Endothelial cell (in vitro differentiated cells): ENCODE results near the gene OTOS. TPM values are rescaled to one million over a fixed set of nuclear protein-coding genes. Genes with fewer than 3 reads are reported as not detected.

Experiments
- DNase-seq: peaks from one replicate; pipeline ENCODE4 v3.0.0; 2021; ENCODE audit warnings: low spot score
- H3K27ac Mint-ChIP-seq: one replicate; pipeline ENCODE4 v1.8.0; 2021; ENCODE audit warnings: mixed read lengths, inconsistent platforms; ENCODE audit not compliant: unreplicated experiment
- H3K27me3 Mint-ChIP-seq: one replicate; pipeline ENCODE4 v1.8.0; 2021; ENCODE audit warnings: mild to moderate bottlenecking, moderate library complexity, mixed read lengths, inconsistent platforms; ENCODE audit not compliant: unreplicated experiment
- H3K36me3 Mint-ChIP-seq: one replicate; pipeline ENCODE4 v1.8.0; 2021; ENCODE audit warnings: mild to moderate bottlenecking, low read depth, mixed read lengths, inconsistent platforms; ENCODE audit not compliant: unreplicated experiment
- H3K4me1 Mint-ChIP-seq: one replicate; pipeline ENCODE4 v1.8.0; 2021; ENCODE audit warnings: mild to moderate bottlenecking, mixed read lengths, inconsistent platforms; ENCODE audit not compliant: unreplicated experiment
- H3K4me3 Mint-ChIP-seq: one replicate; pipeline ENCODE4 v1.8.0; 2021; ENCODE audit warnings: mild to moderate bottlenecking, mixed read lengths, inconsistent platforms; ENCODE audit not compliant: unreplicated experiment
- H3K9me3 Mint-ChIP-seq: one replicate; pipeline ENCODE4 v1.8.0; 2021; ENCODE audit warnings: mixed read lengths, inconsistent platforms; ENCODE audit not compliant: unreplicated experiment
- total RNA-seq: library from RNA; stranded (reverse); fragmentation: NEBNext Ultra II Directional; extraction: Animal tissue kit (Norgen Biotek cat#: 25700); gene quantifications from one replicate; pipeline ENCODE4 v1.2.1, GENCODE V29; 2021; ENCODE audit not compliant: unreplicated experiment
- TF ChIP-seq, protein P1 (sequence below): fragments of 200-600 bp; sonication (generic); IDR thresholded peaks from one replicate; pipeline ENCODE4 v1.5.0; 2021; ENCODE audit warnings: antibody characterized with exemption; ENCODE audit not compliant: unreplicated experiment

Gene OTOS
- total RNA-seq, 1 donor from 2014 or later: not detected

DNA sequence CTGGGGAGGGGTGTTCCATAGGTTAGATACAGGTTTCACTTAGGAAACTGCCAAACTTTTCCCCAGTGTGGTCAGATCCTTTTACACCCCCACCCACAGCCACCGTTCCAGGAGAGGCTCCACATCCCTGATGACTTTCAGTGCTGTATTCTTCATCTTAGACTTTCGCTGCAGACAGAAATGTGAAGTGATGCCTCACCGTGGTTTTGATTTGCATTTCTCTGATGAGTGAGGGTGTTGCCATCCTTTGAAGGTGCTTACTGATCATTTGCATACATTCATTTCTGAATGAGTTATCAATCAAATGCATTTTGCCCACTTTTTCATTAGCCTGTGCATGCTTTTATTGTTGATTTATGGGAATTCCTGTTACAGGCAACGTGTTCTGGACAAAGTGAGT lies 19.3 kb downstream of the OTOS start:
- no peak overlapping the region for H3K27ac Mint-ChIP-seq
- H3K36me3 Mint-ChIP-seq: peaks cover 6% of the 10 kb centered on the region
- no peak overlapping the region for H3K4me3 Mint-ChIP-seq
- TF ChIP-seq, protein P1, sequence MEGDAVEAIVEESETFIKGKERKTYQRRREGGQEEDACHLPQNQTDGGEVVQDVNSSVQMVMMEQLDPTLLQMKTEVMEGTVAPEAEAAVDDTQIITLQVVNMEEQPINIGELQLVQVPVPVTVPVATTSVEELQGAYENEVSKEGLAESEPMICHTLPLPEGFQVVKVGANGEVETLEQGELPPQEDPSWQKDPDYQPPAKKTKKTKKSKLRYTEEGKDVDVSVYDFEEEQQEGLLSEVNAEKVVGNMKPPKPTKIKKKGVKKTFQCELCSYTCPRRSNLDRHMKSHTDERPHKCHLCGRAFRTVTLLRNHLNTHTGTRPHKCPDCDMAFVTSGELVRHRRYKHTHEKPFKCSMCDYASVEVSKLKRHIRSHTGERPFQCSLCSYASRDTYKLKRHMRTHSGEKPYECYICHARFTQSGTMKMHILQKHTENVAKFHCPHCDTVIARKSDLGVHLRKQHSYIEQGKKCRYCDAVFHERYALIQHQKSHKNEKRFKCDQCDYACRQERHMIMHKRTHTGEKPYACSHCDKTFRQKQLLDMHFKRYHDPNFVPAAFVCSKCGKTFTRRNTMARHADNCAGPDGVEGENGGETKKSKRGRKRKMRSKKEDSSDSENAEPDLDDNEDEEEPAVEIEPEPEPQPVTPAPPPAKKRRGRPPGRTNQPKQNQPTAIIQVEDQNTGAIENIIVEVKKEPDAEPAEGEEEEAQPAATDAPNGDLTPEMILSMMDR: no peak
- H3K27me3 Mint-ChIP-seq: no peaks in the 10 kb centered on the region
- H3K9me3 Mint-ChIP-seq: no peaks in the 10 kb centered on the region
- no peaks in the 10 kb centered on the region for H3K4me1 Mint-ChIP-seq
- no peak for DNase-seq

DNA sequence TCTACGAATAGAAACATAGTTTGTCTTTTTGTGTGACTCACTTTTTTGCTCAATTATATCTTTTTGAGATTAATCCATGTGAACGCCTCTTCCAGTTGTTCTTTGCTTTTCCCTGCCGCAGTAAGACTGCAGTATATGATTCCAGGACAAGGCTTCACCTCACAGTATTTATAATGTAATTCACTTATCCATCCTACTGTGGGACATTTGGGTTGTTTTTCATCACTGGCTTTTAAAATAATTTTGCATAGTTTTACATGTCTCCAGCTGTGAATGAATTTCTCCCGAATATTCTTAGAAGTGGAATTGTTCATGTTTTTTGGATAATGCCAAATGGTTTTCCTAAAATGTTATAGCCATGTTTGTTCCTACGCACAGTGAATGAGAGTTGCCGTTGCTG lies 26.2 kb downstream of the OTOS start:
- H3K9me3 Mint-ChIP-seq: no peaks in the 10 kb centered on the region
- H3K27me3 Mint-ChIP-seq: peaks cover 3% of the 10 kb centered on the region
- TF ChIP-seq, protein P1: no peak
- no peaks in the 10 kb centered on the region for H3K4me1 Mint-ChIP-seq
- DNase-seq: no peak
- H3K4me3 Mint-ChIP-seq: no peak overlapping the region
- H3K36me3 Mint-ChIP-seq: peaks cover 2% of the 10 kb centered on the region
- H3K27ac Mint-ChIP-seq: no peak overlapping the region

DNA sequence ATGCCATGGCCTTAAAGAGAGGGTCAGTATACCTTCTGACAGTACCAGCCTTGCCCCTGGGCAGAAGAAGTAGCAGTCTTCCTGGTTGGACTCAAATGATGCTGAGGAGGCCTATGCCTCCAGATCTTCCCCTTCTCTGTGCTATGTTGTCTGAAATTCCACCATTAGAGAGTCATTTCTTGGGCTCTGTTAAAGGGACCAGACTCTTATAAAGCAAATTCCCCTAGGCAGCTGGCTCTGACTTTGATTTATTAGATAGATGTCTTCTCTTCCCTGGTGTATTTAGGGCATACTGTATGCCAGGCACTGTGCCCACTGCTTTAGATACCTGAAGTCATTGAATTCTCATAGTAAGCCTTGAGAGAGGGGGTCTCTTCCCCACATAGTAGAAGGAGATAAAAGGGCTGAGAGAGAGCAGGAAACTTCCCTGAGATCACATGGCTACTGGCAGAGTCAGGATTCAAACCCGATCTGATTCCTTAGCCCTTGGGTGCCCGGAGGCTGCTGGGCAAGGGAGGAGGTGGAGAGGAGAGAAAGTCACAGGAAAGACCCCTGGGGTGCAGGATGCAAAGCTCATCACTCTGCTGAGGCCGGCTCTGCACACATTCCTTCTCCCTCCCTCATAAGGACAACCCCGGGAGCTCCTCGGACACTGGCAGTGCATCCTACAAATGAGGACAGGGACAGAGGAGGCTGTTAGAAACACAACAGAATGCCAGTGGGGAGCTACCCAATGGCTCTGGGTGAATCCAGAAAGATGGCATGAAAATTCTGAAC lies 27.4 kb downstream of the OTOS start:
- H3K4me1 Mint-ChIP-seq: no peaks in the 10 kb centered on the region
- no peak for DNase-seq
- peaks cover 4% of the 10 kb centered on the region for H3K36me3 Mint-ChIP-seq
- TF ChIP-seq, protein P1: no peak
- H3K4me3 Mint-ChIP-seq: no peak overlapping the region
- peaks cover 3% of the 10 kb centered on the region for H3K27me3 Mint-ChIP-seq
- no peaks in the 10 kb centered on the region for H3K9me3 Mint-ChIP-seq
- H3K27ac Mint-ChIP-seq: no peak overlapping the region

- DNase-seq: no peak
- Mint-ChIP-seq H3K36me3 (peaks cover 4% of the 10 kb centered on the region), H3K27me3 (peaks cover 5% of the 10 kb centered on the region), H3K27ac (no peak overlapping the region), H3K9me3 (no peaks in the 10 kb centered on the region), H3K4me3 (no peak overlapping the region), H3K4me1 (no peaks in the 10 kb centered on the region)
- TF ChIP-seq, protein P1: no peak
These were observed 29.2 kb downstream of the OTOS start for GRCh38 chr2:240111253-240111652.

DNA sequence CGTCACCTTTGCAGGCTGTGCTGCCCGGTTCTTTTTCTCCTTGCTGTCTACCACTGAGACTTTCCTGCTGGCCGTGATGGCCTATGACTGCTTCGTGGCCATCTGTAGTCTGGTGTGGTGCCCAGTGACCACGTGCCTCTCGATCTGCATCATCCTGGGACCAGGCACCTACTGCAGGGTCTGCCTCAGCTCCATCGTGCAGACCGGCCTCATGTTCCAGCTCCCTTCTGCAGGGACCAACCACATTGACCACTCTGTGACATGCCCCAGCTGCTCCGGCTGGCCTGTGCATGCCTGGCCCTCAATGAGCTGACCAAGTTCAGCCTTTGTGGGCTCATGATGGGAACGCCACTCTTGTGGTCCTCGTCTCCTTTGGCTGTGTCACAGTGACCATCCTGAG lies 31.1 kb downstream of the OTOS start:
- H3K4me1 Mint-ChIP-seq: no peaks in the 10 kb centered on the region
- no peak overlapping the region for H3K27ac Mint-ChIP-seq
- TF ChIP-seq, protein P1: no peak
- no peaks in the 10 kb centered on the region for H3K9me3 Mint-ChIP-seq
- H3K36me3 Mint-ChIP-seq: peaks cover 4% of the 10 kb centered on the region
- peaks cover 5% of the 10 kb centered on the region for H3K27me3 Mint-ChIP-seq
- DNase-seq: no peak
- no peak overlapping the region for H3K4me3 Mint-ChIP-seq
